Forelimb muscle (tissue), 1 donor: ENCODE data around the gene SCGB1D2. TPM values are rescaled to one million over a fixed set of nuclear protein-coding genes. Genes with fewer than 3 reads are reported as not detected.
"Not testable (repeated sequence)": the region's sequence is repeated elsewhere in the genome, so short reads cannot be mapped to it uniquely, and the experiment has no call there.

Experiments
- DNase-seq: peaks from one replicate; pipeline ENCODE4 v3.0.0-alpha.2; 2013; ENCODE audit warnings: low read depth
- polyA plus RNA-seq: library from polyadenylated mRNA; unstranded; fragments of 120-200 nt; gene quantifications from one replicate; pipeline ENCODE4 v1.2.1, GENCODE V29; 2013; ENCODE audit not compliant: insufficient read length

Gene SCGB1D2
- not detected for polyA plus RNA-seq

GRCh38 chr11:62242021-62242420, at the start of gene SCGB1D2:
Gene SCGB1D2 (plus strand): TSS chr11:62242239. CDS start chr11:62242308, 69 bp downstream.
- no peak for DNase-seq

DNA sequence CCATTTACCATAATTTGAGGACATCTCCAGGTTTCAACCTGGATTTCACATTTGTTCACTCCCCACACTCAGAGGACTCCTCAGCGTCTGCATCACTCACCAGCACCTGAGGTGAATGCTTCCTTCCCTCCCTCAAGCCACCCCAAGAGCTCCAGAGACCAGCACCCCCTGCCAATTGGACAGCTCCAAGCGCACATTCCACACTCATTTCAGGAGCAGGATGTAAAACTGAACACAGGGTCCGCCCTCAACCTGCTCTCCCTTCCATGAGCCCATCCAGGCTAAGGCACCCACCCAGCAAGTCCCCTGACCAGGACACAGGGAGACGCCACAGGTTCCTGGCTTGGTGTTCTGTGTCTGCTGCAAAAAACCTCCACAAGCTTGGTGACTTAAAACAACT, 48.1 kb upstream of the SCGB1D2 start:
- DNase-seq, result no peak

- DNase-seq, result not testable (repeated sequence)
Observed at GRCh38 chr11:62195010-62195409, 47.0 kb upstream of the SCGB1D2 start.

GRCh38 chr11:62195945-62196344, 46.1 kb upstream of the SCGB1D2 start:
- no peak for DNase-seq

GRCh38 chr11:62197400-62197799, 44.6 kb upstream of the SCGB1D2 start:
- not testable (repeated sequence) for DNase-seq

DNA sequence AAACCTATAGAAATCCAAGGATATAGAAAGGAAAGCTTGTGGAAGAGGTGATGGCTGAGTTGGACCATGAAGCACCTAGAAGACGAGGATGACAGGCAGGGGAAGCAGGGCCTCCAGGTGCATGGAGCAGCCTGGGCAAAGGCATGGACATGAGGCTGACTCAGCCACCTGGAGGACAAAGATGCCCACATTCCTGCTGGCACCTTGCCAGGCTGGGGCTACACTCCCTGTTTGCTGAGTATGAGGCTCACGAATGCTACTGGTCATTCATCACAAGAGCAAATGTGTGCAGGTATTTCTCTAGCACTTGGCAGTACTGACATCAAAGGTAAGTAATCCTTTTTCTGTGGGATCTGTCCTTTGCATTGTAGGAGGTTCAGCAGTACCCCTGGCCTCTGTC, 40.7 kb upstream of the SCGB1D2 start:
- no peak for DNase-seq

GRCh38 chr11:62202910-62203309, 39.1 kb upstream of the SCGB1D2 start:
- no peak for DNase-seq

DNA sequence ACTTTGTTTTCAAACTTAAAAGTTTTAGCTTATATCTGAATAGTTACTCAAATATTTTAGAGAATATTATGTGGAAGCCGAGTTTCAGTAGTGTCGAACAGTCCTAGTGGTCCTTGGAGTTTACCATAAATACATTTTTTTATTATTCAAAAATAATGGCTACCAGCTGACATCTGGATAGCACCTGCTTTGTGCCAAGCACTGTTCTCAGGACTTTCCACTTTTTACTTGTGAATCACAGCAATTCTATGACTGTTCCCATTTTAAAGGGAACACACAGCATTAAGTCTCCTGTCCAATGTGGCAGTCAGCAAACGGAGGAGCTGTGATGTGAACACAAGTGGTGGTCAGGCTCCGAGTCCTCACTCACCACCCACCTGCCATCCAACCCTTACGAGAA, 37.6 kb upstream of the SCGB1D2 start:
- DNase-seq, result no peak

GRCh38 chr11:62205441-62205840, 36.6 kb upstream of the SCGB1D2 start:
- DNase-seq, result no peak

DNA sequence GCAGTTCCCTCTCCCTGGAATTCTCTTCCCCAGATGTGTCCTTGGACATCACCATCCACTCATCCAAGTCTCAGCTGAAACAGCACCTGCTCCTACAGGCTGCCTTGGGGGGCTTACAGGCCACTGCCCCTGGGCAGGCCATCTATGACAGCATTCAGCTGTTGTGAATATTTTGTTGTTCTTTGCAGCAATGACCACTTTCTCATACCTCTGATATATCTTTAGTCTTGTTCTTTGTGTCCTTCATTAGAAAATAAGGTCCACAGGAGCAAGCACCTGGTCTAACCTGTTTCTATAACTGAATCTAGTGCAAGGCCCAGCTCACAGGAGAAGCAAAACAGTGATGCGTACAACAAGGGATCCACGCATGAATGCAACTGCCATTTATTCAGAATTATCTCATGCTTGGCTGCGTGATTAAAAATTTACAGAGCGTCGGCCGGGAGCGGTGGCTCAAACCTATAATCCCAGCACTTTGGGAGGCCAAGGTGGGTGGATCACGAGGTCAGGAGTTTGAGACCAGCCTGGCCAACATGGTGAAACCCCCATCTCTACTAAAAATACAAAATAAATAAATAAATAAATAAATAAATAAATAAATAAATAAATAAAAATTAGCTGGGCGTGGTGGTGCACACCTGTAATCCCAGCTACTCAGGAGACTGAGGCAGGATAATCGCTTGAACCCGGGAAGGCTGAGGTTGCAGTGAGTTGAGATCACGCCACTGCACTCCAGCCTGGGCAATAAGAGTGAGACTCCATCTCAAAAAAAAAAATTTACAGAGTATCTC, 35.6 kb upstream of the SCGB1D2 start:
- DNase-seq, result not testable (repeated sequence)

DNA sequence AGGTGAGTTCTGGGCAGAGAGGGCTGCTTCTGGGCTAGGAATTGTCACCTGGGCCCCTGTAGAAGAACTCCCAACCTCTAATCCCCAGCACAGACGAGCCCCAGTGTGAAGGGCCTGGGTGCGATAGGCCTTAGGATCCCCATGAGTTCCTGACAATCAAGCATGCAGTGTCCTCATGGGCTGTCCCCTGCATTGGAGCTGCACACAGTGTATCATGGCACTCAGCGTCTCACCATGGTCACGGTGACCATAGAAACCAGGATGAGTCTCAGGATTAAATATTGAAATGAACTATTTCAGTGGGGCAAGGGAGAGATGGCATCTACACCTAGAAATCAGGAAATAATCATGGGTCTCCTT, 33.3 kb upstream of the SCGB1D2 start:
- DNase-seq, result no peak

DNA sequence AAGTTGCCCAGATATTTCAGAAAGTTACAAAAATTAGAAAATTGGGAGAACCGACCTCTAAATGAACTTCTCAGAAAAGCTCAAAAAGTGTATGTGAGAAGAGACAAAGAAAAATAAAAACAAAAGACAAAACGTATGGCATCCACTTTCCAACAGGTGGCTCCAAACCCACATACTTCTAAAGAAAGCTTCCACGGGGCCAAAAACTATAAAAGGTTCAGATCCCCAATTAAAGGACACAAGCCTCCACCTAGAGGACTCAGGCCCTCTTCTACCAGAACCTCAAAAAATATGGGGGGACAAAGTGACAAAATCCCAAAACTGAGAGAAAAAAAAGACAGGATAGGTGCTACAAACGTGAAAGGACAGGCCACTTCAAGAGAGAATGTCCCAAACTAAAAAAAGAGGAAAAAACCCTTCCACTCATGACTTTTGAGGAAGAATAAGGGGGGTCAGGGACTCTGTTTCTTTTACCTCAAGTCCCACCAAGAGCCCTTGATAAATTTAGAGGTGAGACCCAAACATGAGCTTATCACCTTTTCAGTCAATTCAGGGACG, 24.8 kb upstream of the SCGB1D2 start:
- no peak for DNase-seq

- DNase-seq, result no peak
Observed at GRCh38 chr11:62221498-62221897, 20.5 kb upstream of the SCGB1D2 start.

GRCh38 chr11:62223095-62223494, 18.9 kb upstream of the SCGB1D2 start:
- no peak for DNase-seq

DNA sequence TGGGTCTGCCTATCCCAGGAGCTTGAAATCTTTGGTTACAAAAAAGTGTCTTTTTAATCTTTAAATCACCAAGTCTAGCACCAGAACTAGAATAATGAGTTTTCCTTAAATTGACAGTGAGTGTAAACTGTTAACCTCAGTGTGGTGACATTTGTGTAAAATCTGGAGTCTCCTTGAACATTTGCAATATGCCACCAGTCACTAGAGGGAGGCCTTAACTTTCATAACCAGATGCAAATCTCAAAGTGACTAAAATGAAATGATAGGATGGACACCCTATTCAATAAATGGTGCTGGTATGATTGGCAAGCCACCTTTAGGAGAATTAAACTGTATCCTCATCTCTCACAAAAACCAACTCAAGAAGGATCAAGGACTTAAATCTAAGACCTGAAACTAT, 8.3 kb upstream of the SCGB1D2 start:
- DNase-seq, result no peak

DNA sequence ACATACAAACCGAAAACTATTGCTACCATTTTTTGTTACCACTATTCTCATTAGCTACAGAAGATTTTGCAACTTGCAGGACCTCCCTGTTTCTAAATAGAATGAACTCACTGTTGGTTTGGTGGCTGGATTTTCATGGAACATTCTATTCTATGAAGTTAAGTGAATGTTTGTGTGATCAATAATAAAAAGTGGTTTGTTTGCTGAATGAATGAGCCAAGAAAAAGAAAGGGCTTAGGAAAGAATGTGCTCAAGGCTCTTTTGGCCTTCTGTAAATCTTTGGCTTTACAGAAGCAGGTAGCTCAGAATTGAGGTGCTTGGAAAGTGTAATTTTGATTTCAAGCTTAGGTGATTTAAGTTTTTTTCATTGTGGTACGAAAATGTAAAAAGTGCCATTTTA, 5.9 kb upstream of the SCGB1D2 start:
- no peak for DNase-seq

DNA sequence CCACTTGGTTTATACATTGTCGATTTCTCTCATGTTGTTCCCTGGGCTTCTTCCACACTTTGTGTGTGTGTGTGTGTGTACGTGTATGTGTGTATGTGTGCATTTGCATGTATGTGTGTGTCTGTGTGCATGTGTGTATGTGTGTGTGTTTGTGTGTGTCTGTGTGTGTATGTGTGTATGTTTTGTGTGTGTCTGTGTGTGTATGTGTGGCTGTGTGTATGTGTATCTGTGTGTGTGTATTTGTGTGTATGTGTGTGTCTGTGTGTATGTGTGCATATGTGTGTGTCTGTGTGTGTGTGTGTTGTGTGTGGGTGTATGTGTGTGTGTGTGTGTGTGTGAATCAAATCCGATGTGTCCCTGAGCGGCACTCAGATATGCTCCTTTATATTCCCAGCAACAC, 4.5 kb upstream of the SCGB1D2 start:
- DNase-seq, result no peak

DNA sequence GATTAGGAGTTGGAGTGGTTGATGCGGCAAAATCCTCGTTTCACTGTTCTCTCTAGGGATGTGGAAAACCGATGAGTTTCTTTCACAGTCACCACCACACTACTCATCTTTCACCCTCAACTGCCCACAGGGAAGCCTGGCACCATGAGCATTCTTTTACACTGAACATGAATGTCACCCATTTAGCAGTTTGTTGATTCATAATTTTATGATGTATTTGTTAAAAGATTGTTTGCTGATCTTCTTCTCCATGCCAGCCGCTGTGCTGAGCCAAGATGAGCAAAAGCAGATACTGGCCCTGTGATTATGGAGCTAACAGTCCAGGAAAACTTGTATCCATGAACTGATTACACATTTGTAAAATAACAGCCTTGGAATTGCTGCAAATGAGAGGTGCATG, 3.9 kb upstream of the SCGB1D2 start:
- no peak for DNase-seq

DNA sequence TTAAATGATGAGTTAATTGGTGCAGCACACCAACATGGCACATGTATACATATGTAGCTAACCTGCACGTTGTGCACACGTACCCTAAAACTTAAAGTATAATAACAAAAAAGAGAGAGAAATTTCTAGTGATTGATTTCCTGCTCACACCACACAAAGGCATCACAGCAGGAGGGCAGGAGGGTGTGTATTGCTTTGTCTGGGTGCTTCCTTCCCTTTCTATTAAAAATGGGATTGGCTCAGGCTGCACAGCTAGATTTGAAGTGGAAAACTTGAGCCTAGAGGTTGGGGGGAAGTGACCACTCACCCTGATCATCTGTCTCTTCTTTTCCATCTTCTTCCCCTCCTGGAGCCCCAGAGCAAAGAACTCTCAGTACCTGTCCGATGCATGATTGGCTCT, 944 bp upstream of the SCGB1D2 start:
- no peak for DNase-seq

DNA sequence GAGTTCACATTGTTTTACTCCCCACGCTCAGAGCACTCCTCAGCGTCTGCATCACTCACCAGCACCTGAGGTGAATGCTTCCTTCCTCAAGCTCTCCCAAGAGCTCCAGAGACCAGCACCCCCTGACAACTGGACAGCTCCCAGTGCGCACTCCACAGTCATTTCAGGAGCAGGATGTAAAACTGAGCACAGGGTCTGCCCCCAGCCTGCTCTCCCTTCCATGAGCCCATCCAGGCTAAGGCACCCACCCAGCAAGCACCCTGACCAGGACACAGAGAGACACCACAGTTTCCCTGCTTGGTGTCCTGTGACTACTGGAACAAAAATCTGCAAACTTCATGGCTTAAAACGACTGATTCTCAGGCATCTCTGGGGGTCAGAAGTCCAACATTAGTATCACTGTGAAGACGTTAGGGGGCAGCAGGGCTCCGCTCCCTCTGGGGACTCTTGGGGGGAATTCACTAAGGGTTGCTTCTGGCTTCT, 3.3 kb downstream of the SCGB1D2 start:
- no peak for DNase-seq

- no peak for DNase-seq
Observed at GRCh38 chr11:62251698-62252097, 9.7 kb downstream of the SCGB1D2 start.

GRCh38 chr11:62253999-62254542, 12.0 kb downstream of the SCGB1D2 start:
- no peak for DNase-seq

DNA sequence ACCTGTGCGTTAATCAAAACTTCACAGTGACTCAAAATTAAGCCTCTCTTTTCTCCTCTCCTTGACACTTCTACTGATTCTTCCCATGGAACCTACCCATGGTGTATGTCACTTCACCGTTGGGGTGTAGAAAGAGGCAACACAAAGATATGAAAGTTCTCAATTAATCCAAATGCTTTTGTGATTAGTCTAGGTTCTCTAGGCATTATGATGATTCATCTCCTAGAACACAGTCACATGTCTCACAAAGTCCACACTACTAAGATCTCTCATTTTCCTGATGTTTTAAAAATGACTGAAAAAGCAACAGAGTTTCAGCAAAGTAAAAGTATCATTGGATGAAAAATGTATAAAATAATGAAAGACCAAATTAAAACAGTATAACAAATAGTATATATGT, 14.2 kb downstream of the SCGB1D2 start:
- DNase-seq, result no peak
